Ramos (cell line): Measurements from ENCODE around the gene ELP1.
"Not testable (repeated sequence)": the region's sequence is repeated elsewhere in the genome, so short reads cannot be mapped to it uniquely, and the experiment has no call there.

Experiments used
- in situ Hi-C: fragments of 300-500 bp; cut with MboI; formaldehyde crosslinking; loops from one replicate; pipeline ENCODE4 v1.14.3; 2022; ENCODE audit warnings: low sequenced_read_pairs; ENCODE audit not compliant: unreplicated experiment

The ELP1 gene

DNA sequence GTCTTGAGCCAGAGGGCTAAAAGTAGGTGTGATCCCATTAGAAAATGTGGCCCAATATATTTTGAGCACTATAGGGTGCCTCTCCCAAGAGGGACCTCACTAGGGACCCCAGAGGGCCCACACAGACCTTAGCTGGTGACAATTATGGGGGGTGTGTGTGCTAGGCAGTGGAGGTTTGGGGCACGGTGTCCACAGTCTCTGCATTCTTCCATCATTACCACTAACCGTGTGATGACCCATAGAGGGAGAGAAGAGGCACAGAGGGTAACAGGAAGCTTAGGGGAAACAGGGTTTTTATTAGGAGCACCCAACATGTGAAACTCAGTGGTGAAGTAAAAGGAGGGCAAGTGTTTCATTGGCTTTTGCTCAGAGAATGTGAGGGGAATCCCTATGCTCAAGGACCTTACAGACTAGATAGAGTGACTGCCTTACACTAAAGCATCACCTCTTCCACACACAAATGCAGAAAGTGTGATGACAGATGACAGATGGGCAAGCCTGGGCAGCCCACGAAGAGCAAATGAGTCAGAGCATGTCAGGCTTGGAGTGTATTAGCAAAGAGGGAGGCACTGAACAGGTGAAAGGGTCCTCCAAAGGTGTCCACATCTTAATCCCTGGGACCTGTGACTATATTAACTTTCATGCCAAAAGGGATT, 74.3 kb downstream of the ELP1 start:
- in situ Hi-C loops, result no loop called here

DNA sequence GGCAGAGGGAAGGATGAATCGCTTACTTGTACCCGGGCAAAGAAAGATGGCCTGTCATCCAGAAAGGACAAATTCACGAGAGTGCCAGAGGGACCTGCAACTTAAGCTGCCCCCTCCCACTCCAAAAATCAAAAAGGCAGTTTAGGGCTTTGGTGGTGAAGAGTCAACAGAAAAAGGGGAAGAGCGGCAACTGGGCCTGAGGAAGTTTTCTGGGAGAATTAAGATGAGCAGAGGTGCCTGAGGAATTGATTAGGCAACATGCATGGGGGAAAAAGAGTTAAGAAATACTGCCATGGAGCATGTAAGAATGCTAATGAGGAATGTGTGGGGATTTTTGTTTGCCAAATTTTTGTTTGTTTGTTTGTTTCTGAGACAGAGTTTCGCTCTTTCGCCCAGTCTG, 76.4 kb downstream of the ELP1 start:
- in situ Hi-C loops, result no loop called here

DNA sequence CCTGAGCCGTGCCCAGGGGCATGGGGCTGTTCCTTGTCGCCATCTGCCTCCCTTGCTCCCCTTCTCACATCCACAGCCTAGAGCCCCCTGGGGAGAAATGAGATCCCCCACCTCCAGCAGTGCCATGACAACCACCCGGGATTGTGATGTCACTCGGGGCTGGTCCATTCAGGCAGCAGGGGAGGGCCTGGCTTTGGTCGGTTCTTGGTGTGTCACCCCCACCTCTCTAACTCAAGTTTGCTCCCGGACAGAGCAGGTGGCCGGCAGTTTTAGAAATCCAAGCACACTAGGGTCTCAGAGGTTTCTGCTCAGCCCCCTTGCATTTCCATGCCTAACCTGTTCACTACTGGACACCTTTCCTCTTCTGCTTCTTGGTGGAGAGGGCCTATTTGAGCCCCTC, 78.0 kb downstream of the ELP1 start, which contains the start of gene ACTL7B:
Gene ACTL7B (minus strand): TSS at position 99 of the 400 bp plus-strand sequence. CDS start 56 bp downstream, at position 43.
- in situ Hi-C loops, result no loop called here

DNA sequence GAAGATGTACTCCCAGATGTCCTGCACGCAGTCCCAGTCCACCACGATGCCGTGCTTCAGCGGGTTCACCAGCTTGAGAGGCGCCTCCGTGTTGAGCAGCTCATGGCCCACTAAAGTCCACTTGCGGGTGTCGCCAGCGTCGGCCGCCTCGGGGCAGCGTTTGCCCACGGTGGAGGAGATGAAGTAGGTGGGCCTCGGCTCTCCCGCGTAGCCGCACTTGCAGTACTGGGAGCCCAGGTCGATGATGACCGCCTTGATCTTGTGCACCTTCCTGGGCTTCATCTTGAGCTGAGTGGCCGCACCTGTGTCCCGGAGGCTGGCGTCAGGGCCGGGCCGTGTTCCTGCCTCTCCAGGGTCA, 78.4 kb downstream of the ELP1 start:
- in situ Hi-C loops, result no loop called here

- in situ Hi-C loops, result no loop called here
Observed at GRCh38 chr9:108854641-108855528, 79.0 kb downstream of the ELP1 start.

DNA sequence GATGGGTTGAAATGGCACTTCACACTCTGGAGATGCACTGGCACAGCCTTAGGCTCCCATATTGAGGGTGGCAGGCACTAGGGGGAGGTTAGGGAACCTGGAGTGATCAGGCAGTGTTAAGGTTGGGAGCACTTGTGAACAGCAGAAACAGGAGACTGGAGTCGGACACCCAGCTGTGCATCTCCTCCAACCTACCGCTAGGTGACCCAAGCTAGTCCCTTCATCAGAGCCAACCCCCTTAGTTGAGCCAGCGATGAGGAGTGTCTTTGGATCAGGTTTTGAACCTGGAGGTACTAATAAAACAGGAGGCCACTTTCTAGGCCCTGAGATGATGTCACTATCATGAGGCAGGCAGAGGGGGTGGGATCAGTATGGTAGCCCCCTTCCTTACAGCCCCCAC, 79.8 kb downstream of the ELP1 start:
- in situ Hi-C loops, result no loop called here

- in situ Hi-C loops, result no loop called here
Observed at GRCh38 chr9:108852079-108852478, 81.8 kb downstream of the ELP1 start.

DNA sequence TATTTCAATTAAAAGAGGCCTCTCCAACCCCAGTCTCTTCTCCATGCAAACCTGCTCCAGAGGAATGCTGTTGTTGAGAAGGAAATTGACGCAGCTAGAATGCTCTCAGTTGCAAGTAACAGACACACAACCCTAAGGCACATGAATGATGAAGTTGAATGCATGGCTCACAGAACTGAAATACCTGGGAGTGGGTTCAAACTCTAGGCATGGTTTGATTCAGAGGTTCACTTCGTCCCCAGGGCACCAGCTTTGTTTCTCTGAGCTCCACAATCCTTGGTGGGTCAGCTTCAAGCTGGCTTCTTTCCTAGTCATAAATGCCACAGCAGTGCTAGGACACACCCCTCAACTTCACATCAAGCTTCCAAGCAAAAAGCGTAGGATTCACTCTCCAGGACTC, 82.8 kb downstream of the ELP1 start:
- in situ Hi-C loops, result no loop called here

DNA sequence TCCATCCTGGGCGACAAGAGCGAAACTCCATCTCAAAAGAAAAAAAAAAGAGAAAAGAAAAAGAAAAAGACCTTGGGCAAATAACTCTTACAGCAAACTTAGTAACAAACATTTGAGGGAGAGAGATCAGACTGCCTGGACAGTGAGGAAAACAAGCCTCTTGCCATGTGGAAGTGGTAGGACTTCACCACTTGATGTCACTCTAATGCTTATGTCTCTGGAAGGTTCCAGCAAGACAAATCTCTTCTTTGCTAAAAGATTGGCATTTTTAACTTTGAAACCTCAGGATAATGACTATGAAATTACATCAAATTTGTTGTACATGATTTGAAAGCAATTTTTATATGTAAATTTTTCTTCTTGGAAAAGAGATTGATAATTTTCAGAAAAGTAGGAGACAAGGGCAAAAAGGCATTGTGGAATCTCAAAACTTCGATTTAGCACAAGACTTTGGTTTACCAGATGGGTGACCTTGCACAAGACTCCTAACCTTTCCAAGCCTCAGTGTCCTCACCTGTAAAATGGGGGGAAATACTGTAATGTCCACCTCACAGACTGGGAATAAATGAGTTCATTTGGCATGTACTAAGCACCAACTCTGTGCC, 83.5 kb downstream of the ELP1 start:
- in situ Hi-C loops, result no loop called here

GRCh38 chr9:108848296-108848695, 85.6 kb downstream of the ELP1 start:
- in situ Hi-C loops, result not testable (repeated sequence)

- in situ Hi-C loops, result no loop called here
Observed at GRCh38 chr9:108845947-108846346, 88.0 kb downstream of the ELP1 start.

- in situ Hi-C loops, result no loop called here
Observed at GRCh38 chr9:108845507-108845906, 88.4 kb downstream of the ELP1 start.

DNA sequence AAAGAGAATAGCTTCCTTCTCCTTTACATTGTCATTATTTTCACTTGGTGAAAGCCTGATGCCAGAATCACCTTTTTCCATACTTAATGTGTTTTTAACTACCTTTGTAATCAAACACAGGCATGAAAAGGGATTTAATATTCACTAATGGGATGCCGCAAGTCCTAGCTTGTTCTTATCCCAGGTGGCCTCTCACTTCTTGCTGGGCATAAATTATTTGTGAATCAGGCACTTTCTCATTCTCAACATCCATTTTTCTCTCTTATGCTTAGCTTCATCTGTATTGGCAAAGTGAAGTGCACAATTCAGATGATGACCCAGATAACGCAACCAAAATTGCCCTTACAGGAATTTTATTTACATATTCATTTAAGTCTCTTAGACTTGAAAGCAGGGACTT, 89.1 kb downstream of the ELP1 start:
- in situ Hi-C loops, result no loop called here

- in situ Hi-C loops, result no loop called here
Observed at GRCh38 chr9:108844391-108844790, 89.5 kb downstream of the ELP1 start.

GRCh38 chr9:108842610-108843295, 91.2 kb downstream of the ELP1 start:
- in situ Hi-C loops, result no loop called here

DNA sequence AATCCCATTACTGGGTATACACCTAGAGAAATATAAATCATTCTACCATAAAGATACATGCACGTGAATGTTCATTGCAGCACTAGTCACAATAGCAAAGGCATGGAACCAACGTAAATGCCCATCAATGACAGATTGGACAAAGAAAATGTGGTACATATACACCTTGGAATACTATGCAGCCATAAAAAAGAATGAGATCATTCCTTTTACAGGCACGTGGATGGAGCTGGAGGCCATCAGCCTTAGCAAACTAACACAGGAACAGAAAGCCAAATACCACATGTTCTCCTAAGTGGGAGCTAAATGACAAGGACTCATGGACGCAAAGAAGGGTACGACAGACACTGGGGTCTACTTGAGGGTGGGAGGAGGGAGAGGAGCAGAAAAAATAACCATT, 94.4 kb downstream of the ELP1 start:
- in situ Hi-C loops, result not testable (repeated sequence)

- in situ Hi-C loops, result no loop called here
Observed at GRCh38 chr9:108838017-108838416, 95.9 kb downstream of the ELP1 start.

DNA sequence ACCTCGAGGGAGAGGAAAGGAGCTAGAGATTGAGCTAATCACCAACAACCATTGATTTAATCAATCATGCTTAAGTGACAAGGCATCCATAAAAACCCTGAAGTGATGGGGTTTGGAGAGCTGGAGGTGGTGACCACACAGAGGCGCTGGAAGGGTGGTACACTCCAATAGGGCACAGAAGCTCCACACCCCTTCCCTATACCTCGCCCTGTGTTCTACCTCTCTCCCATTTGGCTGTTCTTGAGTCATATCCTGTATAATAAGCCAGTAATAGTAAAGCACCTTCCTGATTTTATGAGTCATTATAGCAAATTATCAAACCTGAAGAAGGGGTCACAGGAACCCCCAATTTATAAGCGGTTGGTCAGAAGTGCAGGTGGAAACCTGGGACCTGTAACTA, 96.4 kb downstream of the ELP1 start:
- in situ Hi-C loops, result no loop called here

GRCh38 chr9:108836781-108837180, 97.1 kb downstream of the ELP1 start:
- in situ Hi-C loops, result no loop called here

DNA sequence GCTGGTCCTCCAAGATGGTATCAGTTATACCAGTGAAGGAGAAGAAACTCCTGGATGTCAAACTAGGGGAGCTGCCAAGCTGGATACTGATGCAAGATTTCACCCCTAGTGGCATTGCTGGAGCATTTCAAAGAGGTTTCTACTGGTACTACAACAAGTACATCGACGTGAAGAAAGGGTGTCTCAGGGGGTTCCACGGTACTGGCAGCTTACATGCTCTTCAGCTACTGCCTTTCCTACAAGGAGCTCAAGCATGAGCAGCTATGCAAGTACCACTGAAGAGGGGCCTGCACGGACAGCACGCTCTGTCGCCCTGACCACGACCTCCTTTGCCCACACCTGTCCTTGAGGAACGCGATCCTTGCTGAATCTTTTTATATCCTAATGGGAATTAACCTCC, 97.6 kb downstream of the ELP1 start:
- in situ Hi-C loops, result no loop called here

- in situ Hi-C loops, result no loop called here
Observed at GRCh38 chr9:108835831-108836230, 98.1 kb downstream of the ELP1 start.
